GM12878 (cell line): ENCODE data around the gene TTYH1. TPM values are rescaled to one million over a fixed set of nuclear protein-coding genes. Genes with fewer than 3 reads are reported as not detected.

Experiments used
- ATAC-seq: fragments of 200-7000 bp; cut with Tn5 transposase; 3 replicates; pipeline ENCODE4 v1.9.1; 2020; ENCODE audit warnings: mild to moderate bottlenecking, moderate library complexity
- BruUV-seq: library from RNA; stranded (reverse); fragments of 400-500 nt; replicated peaks from 2 replicates; lab custom pipeline; 2021; lab: Mats Ljungman, UMichigan
- CTCF ChIA-PET: fragments of 300-600 bp; sonication (Branson Sonifier 250); formaldehyde crosslinking; extraction: SDS; loops from one replicate; lab custom pipeline; 2021; ENCODE audit warnings: inconsistent platforms; lab: Yijun Ruan, JAX
- POLR2A ChIA-PET: fragments of 350-600 bp; formaldehyde crosslinking; extraction: SDS; loops from one replicate; lab custom pipeline; 2021; ENCODE audit warnings: inconsistent platforms; lab: Charles Lee
- RAD21 ChIA-PET: fragments of 300-600 bp; sonication (Branson Sonifier 250); formaldehyde crosslinking; loops from one replicate; lab custom pipeline; 2023; ENCODE audit warnings: antibody characterized with exemption; ENCODE audit not compliant: unreplicated experiment; lab: Charles Lee
- SMC1A ChIA-PET: fragments of 300-600 bp; sonication (Branson Sonifier 250); formaldehyde crosslinking; loops from one replicate; lab custom pipeline; 2023; ENCODE audit not compliant: unreplicated experiment, uncharacterized antibody; lab: Charles Lee
- DNase-seq: peaks from one replicate; pipeline ENCODE4 v3.0.0-alpha.2; 2011; ENCODE audit warnings: low read depth, low spot score
- FAIRE-seq: peaks from 3 replicates; lab custom pipeline; 2011; peaks lifted over from hg19 to GRCh38; lab: Jason Lieb, UNC
- H2AFZ ChIP-seq: 2 replicates; pipeline ENCODE4 v1.6.0; 2011; ENCODE audit warnings: low read depth, low read length, control low read depth; ENCODE audit not compliant: control insufficient read depth
- H3K27ac ChIP-seq: 2 replicates; pipeline ENCODE4 v1.5.1; 2011; ENCODE audit warnings: control low read depth; ENCODE audit not compliant: control insufficient read depth, insufficient read depth
- H3K27me3 ChIP-seq, 2 experiments: replicated peaks in 1 of 2; 2 replicates each; pipeline versions ENCODE4 v1.6.0 to v1.6.1; 2011; ENCODE audit warnings: low read length in 1 of 2; ENCODE audit not compliant: control insufficient read depth in 2 of 2, insufficient read depth in 2 of 2
- H3K36me3 ChIP-seq, 2 experiments: 2 replicates each; pipeline ENCODE4 v1.5.1; 2011; ENCODE audit warnings: low read length in 1 of 2; ENCODE audit not compliant: control insufficient read depth in 2 of 2, insufficient read depth in 2 of 2
- H3K4me1 ChIP-seq: 2 replicates; pipeline ENCODE4 v1.6.1; 2011; ENCODE audit warnings: mild to moderate bottlenecking, low read length, moderate library complexity, mixed read lengths; ENCODE audit not compliant: control insufficient read depth, insufficient read depth
- H3K4me2 ChIP-seq: 2 replicates; pipeline ENCODE4 v1.6.0; 2011; ENCODE audit warnings: control low read depth; ENCODE audit not compliant: control insufficient read depth, insufficient read depth
- H3K4me3 ChIP-seq: fragments of 200-600 bp; sonication (generic); 2 replicates; pipeline ENCODE4 v1.5.1; 2016
- H3K79me2 ChIP-seq: 2 replicates; pipeline ENCODE4 v1.6.0; 2011; ENCODE audit warnings: low read length; ENCODE audit not compliant: control insufficient read depth, insufficient read depth
- H3K9ac ChIP-seq: 2 replicates; pipeline ENCODE4 v1.8.0; 2011; ENCODE audit warnings: low read length, control low read depth, mixed read lengths; ENCODE audit not compliant: control insufficient read depth, insufficient read depth
- H3K9me3 ChIP-seq: replicated peaks from 3 replicates; pipeline ENCODE4 v1.5.1; 2011; ENCODE audit warnings: mild to moderate bottlenecking, low read length; ENCODE audit not compliant: control insufficient read depth, insufficient read depth
- H4K20me1 ChIP-seq: 2 replicates; pipeline ENCODE4 v1.6.0; 2011; ENCODE audit not compliant: control insufficient read depth, insufficient read depth
- BHLHE40 ChIP-seq, 2 experiments: fragments of 450-650 bp in 1 of 2; IDR thresholded peaks; 2 replicates each; pipeline ENCODE4 v1.6.1; 2011 to 2017; ENCODE audit warnings: low read depth in 2 of 2, borderline replicate concordance in 1 of 2, improper control_type of control experiment in 1 of 2, low read length in 1 of 2, mild to moderate bottlenecking in 1 of 2
- CBFB ChIP-seq: IDR thresholded peaks from 2 replicates; pipeline ENCODE4 v1.6.1; 2016; ENCODE audit warnings: antibody characterized with exemption, low read depth
- CREM ChIP-seq: IDR thresholded peaks from 2 replicates; pipeline ENCODE4 v1.6.1; 2014; ENCODE audit warnings: antibody characterized with exemption, low read depth
- HDAC6 ChIP-seq: fragments of 200-600 bp; sonication (generic); IDR thresholded peaks from one replicate; pipeline ENCODE4 v1.8.0; 2017; ENCODE audit warnings: antibody characterized with exemption; ENCODE audit not compliant: unreplicated experiment
- HSF1 ChIP-seq: fragments of 150-350 bp; IDR thresholded peaks from 2 replicates; pipeline ENCODE4 v1.6.1; 2014; ENCODE audit warnings: mild to moderate bottlenecking, low read depth, low read length
- NFYB ChIP-seq: IDR thresholded peaks from 2 replicates; pipeline ENCODE4 v1.6.1; 2011; ENCODE audit warnings: low read depth, mild to moderate bottlenecking, low read length, improper control_type of control experiment, moderate library complexity; ENCODE audit not compliant: insufficient read depth
- POU2F2 ChIP-seq: IDR thresholded peaks from 3 replicates; pipeline ENCODE4 v1.6.1; 2011; ENCODE audit warnings: low read depth, mild to moderate bottlenecking, low read length, borderline replicate concordance
- RFX5 ChIP-seq: IDR thresholded peaks from 2 replicates; pipeline ENCODE4 v1.6.1; 2011; ENCODE audit warnings: low read depth, low read length, improper control_type of control experiment
- SMAD1 ChIP-seq: fragments of 450-650 bp; IDR thresholded peaks from 2 replicates; pipeline ENCODE4 v1.6.1; 2018; ENCODE audit warnings: mild to moderate bottlenecking, low read depth; ENCODE audit not compliant: partially characterized antibody
- SMARCA5 ChIP-seq: fragments of 450-650 bp; IDR thresholded peaks from 2 replicates; pipeline ENCODE4 v1.6.1; 2017; ENCODE audit warnings: mild to moderate bottlenecking
- SMC3 ChIP-seq: IDR thresholded peaks from 2 replicates; pipeline ENCODE4 v1.6.1; 2011; ENCODE audit warnings: low read length, improper control_type of control experiment, borderline replicate concordance
- TBL1XR1 ChIP-seq: IDR thresholded peaks from 2 replicates; pipeline ENCODE4 v1.6.1; 2012; ENCODE audit warnings: low read depth, low read length, improper control_type of control experiment
- TCF12 ChIP-seq: IDR thresholded peaks from 2 replicates; pipeline ENCODE4 v1.6.1; 2011; ENCODE audit warnings: low read depth, mild to moderate bottlenecking, low read length
- USF2 ChIP-seq: IDR thresholded peaks from 2 replicates; pipeline ENCODE4 v1.6.1; 2011; ENCODE audit warnings: low read depth, low read length, improper control_type of control experiment, borderline replicate concordance
- ZBED1 ChIP-seq: IDR thresholded peaks from 2 replicates; pipeline ENCODE4 v1.6.1; 2016; ENCODE audit warnings: borderline replicate concordance
- ZNF207 ChIP-seq: fragments of 450-650 bp; IDR thresholded peaks from 2 replicates; pipeline ENCODE4 v1.6.1; 2014; ENCODE audit warnings: antibody characterized with exemption, mild to moderate bottlenecking, borderline replicate concordance
- ZNF217 ChIP-seq: fragments of 450-650 bp; IDR thresholded peaks from 2 replicates; pipeline ENCODE4 v1.6.1; 2017; ENCODE audit warnings: antibody characterized with exemption, mild to moderate bottlenecking
- ZNF592 ChIP-seq: fragments of 450-650 bp; IDR thresholded peaks from 2 replicates; pipeline ENCODE4 v1.6.1; 2017; ENCODE audit warnings: mild to moderate bottlenecking, moderate library complexity
- WGBS: methylation state at CpG from one replicate; pipeline ENCODE4 v1.1.6; 2016; ENCODE audit warnings: low lambda C conversion rate; ENCODE audit not compliant: insufficient replicate concordance, insufficient coverage; ENCODE audit errors: missing lambda C conversion rate; 5-methylcytosine and 5-hydroxymethylcytosine counted together
- in situ Hi-C: fragments of 300-500 bp; cut with MboI; formaldehyde crosslinking; loops from 9 replicates; pipeline ENCODE4 v1.14.3; 2018; ENCODE audit warnings: mixed read lengths
- intact Hi-C: fragments of 100-400 bp; cut with micrococcal nuclease; formaldehyde crosslinking; loops from one replicate; pipeline ENCODE4 v1.14.2; 2022; ENCODE audit not compliant: unreplicated experiment
- polyA plus RNA-seq, 11 experiments: library from polyadenylated mRNA; depleted of rRNA in 4 of 11; unstranded in 6 of 11; stranded (reverse) in 5 of 11; fragments of >200 nt; fragmentation: Nextera tagmentation in 4 of 11; fragmentation: Illumina TruSeq in 1 of 11; extraction: Ambion mirVana in 4 of 11; extraction: Trizol in 1 of 11; gene quantifications; 1 replicate in 1 of 11; 2 replicates in 10 of 11; pipeline versions ENCODE4 v1.2.1 to v1.2.3, GENCODE V29; 2011 to 2016; ENCODE audit warnings: inconsistent platforms in 2 of 11, missing spikeins in 2 of 11, low read depth in 1 of 11
- total RNA-seq, 4 experiments: library from RNA; depleted of rRNA in 3 of 4; stranded (reverse); fragments of >200 nt in 3 of 4; fragmentation: Illumina TruSeq in 1 of 4; extraction: Trizol in 1 of 4; gene quantifications; 2 replicates each; pipeline versions ENCODE4 v1.2.1 to v1.2.3, GENCODE V29; 2013 to 2021

TTYH1 gene
- total and polyA plus RNA-seq, 10 of the 15 experiments (the other 5 are each of a cell fraction or from before 2014, with no cell fraction given), result 0.01 to 0.36 (median 0.09) TPM; not detected in 3

GRCh38 chr19:54460230-54461005 lies 45.2 kb downstream of the TTYH1 start:
- H3K4me3 ChIP-seq, result no peak overlapping the region
- no peaks in the 10 kb centered on the region for H3K9me3 ChIP-seq
- ATAC-seq, result no peak
- DNase-seq, result no peak
- H3K36me3 ChIP-seq, result peaks cover 11 to 53% of the 10 kb centered on the region in 2 experiments
- ChIA-PET RAD21 (no interaction called here), POLR2A (no interaction called here), CTCF (no interaction called here), SMC1A (no interaction called here)
- H2AFZ ChIP-seq, result no peak overlapping the region
- WGBS, result 95% methylated on average over 25 of the region's 39 CpGs
- H3K27ac ChIP-seq, result no peak overlapping the region
- H3K4me1 ChIP-seq, result peaks cover 12% of the 10 kb centered on the region
- no peaks in the 10 kb centered on the region for H3K27me3 ChIP-seq
- in situ Hi-C loops (loop anchor here (10.0 kb wide), 1 partner anchor 1194 kb away; the partner anchor contains the start of gene U2AF2), intact Hi-C loops (no loop called here)
- FAIRE-seq, result no peak
- H3K9ac ChIP-seq, result no peak overlapping the region
- peaks cover 14% of the 10 kb centered on the region for H3K79me2 ChIP-seq
- no peak overlapping the region for H3K4me2 ChIP-seq
- BruUV-seq, result no TSS peak
- H4K20me1 ChIP-seq, result no peaks in the 10 kb centered on the region
- TF ChIP-seq HSF1 (no peak), ZNF592 (no peak), NFYB (no peak), ZNF217 (no peak), TBL1XR1 (no peak), ZBED1 (no peak), BHLHE40 (IDR thresholded peaks at IDR 0.05; ENCODE audit: borderline replicate concordance in 1 of 2, low read depth in 2 of 2, low read length in 1 of 2) (no peak), SMARCA5 (no peak), HDAC6 (no peak), RFX5 (no peak), SMC3 (no peak), CBFB (no peak), ZNF207 (no peak), SMAD1 (no peak), TCF12 (no peak), POU2F2 (no peak), USF2 (no peak), CREM (no peak)
